SU-DHL-6 (cell line): ENCODE data around the gene MAP3K4.
"Not testable (repeated sequence)": the region's sequence is repeated elsewhere in the genome, so short reads cannot be mapped to it uniquely, and the experiment has no call there.

Experiments
- H2AFZ ChIP-seq: fragments of 200-600 bp; sonication (generic); 2 replicates; pipeline ENCODE4 v1.6.1; 2014; ENCODE audit warnings: low read depth, mild to moderate bottlenecking, moderate library complexity, mixed read lengths, antibody characterized with exemption, low read length; ENCODE audit not compliant: severe bottlenecking
- H3F3A ChIP-seq: fragments of 200-600 bp; shearing (Covaris generic); 2 replicates; pipeline ENCODE4 v1.6.0; 2016; ENCODE audit warnings: antibody characterized with exemption, mild to moderate bottlenecking; ENCODE audit not compliant: insufficient read depth
- H3K27ac ChIP-seq: fragments of 200-600 bp; sonication (generic); 2 replicates; pipeline ENCODE4 v1.5.1; 2016; ENCODE audit warnings: low read depth, mild to moderate bottlenecking, low read length, moderate library complexity, mixed read lengths
- H3K27me3 ChIP-seq: fragments of 200-600 bp; sonication (generic), shearing (Covaris generic); 2 replicates; pipeline ENCODE4 v1.6.0; 2014; ENCODE audit warnings: mild to moderate bottlenecking, low read length
- H3K36me3 ChIP-seq: fragments of 200-600 bp; sonication (generic); 2 replicates; pipeline ENCODE4 v1.6.1; 2014; ENCODE audit warnings: mild to moderate bottlenecking, low read length, mixed read lengths
- H3K4me2 ChIP-seq: fragments of 300-600, 200-600 bp; shearing (Covaris generic), sonication (generic); 2 replicates; pipeline ENCODE4 v1.6.0; 2014; ENCODE audit warnings: low read length, low read depth, mild to moderate bottlenecking; ENCODE audit not compliant: poor library complexity, severe bottlenecking
- H3K4me3 ChIP-seq: fragments of 200-600 bp; sonication (generic); 2 replicates; pipeline ENCODE4 v1.5.1; 2014; ENCODE audit warnings: antibody characterized with exemption, low read length, mild to moderate bottlenecking, mixed read lengths; ENCODE audit not compliant: insufficient read depth, poor library complexity, severe bottlenecking
- H3K79me2 ChIP-seq: fragments of 200-600 bp; sonication (generic); 2 replicates; pipeline ENCODE4 v1.6.1; 2014; ENCODE audit warnings: mild to moderate bottlenecking, low read length, moderate library complexity; ENCODE audit not compliant: insufficient read depth
- H3K9ac ChIP-seq: fragments of 200-600 bp; sonication (generic); 2 replicates; pipeline ENCODE4 v1.7.0; 2014; ENCODE audit warnings: mild to moderate bottlenecking, low read length
- H3K9me2 ChIP-seq: fragments of 200-600 bp; sonication (generic); replicated peaks from 2 replicates; pipeline ENCODE4 v1.6.1; 2014; ENCODE audit warnings: low read length; ENCODE audit not compliant: insufficient read depth
- H3K9me3 ChIP-seq: fragments of 200-600 bp; sonication (generic); 2 replicates; pipeline ENCODE4 v1.6.1; 2014; ENCODE audit warnings: low read length, mixed read lengths; ENCODE audit not compliant: insufficient read depth
- H4K20me1 ChIP-seq: fragments of 200-600 bp; sonication (generic); 2 replicates; pipeline ENCODE4 v1.6.1; 2014; ENCODE audit warnings: low read depth, mild to moderate bottlenecking, antibody characterized with exemption, low read length, moderate library complexity, mixed read lengths
- CTCF ChIP-seq: fragments of 200-600 bp; sonication (generic); IDR thresholded peaks from one replicate; pipeline ENCODE4 v1.5.1; 2017; ENCODE audit warnings: antibody characterized with exemption, mild to moderate bottlenecking, low read length, moderate library complexity; ENCODE audit not compliant: insufficient read depth, poor library complexity, severe bottlenecking
- EZH2phosphoT487 ChIP-seq: fragments of 200-600 bp; sonication (generic), shearing (Covaris generic); conservative IDR thresholded peaks from 2 replicates; pipeline ENCODE4 v1.6.1; 2018; ENCODE audit warnings: mild to moderate bottlenecking, antibody characterized with exemption, low read length, moderate library complexity, mixed read lengths

The MAP3K4 gene

DNA sequence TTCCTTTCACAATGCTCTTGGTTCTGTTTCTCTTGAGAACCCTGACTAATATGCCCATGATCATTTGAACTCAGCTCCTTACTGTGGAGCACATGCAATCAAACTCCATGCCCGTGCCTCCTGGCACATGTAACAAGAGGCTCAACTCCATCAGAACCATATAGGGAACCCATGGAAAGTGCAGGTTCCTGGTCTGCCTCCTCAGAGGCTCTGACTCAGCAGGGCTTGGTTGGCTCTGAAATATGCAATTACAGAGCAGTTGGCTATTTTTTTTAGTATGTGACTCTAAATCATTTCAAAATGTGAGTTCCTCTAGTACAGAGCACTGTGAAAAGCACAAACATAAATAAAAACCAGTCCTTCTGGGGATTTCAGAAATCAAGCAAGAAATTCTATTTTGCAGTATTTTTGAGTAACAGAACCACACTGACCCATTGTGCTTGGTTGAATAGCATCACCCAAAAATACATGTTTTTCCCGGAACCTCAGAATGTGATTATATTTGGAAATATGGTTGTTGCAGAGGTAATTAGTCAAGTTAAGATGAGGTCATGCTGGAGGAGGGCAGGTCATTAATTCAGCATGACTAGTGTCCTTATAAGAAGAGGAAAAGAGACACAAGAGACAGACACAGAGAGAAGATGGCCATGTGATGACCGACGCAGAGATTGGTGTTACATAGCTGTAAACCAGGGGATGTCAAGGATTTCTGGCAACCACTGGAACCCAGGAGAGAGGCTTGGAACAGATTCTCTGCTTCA, 13.2 kb upstream of the MAP3K4 start:
- H3F3A ChIP-seq, result no peaks in the 10 kb centered on the region
- no peaks in the 10 kb centered on the region for H3K27me3 ChIP-seq
- no peaks in the 10 kb centered on the region for H3K79me2 ChIP-seq
- 0 out of 2 replicates have a peak, but pooled peaks cover 5% of the 10 kb centered on the region for H3K9me3 ChIP-seq
- H4K20me1 ChIP-seq, result no peaks in the 10 kb centered on the region
- H3K9ac ChIP-seq, result no peak overlapping the region
- no peak overlapping the region for H3K27ac ChIP-seq
- no peaks in the 10 kb centered on the region for H3K36me3 ChIP-seq
- H3K4me3 ChIP-seq, result no peak overlapping the region
- H3K9me2 ChIP-seq, result no peaks in the 10 kb centered on the region
- TF ChIP-seq CTCF, result no peak
- no peak for TF ChIP-seq EZH2phosphoT487
- no peak overlapping the region for H3K4me2 ChIP-seq
- H2AFZ ChIP-seq, result no peak overlapping the region

- Histone ChIP-seq H3K4me3 (no peak overlapping the region), H3K27ac (no peak overlapping the region), H2AFZ (no peak overlapping the region), H3F3A (no peaks in the 10 kb centered on the region), H3K79me2 (no peaks in the 10 kb centered on the region), H3K27me3 (no peaks in the 10 kb centered on the region), H3K9me3 (peaks cover 10% of the 10 kb centered on the region; the same call in 1 of the 2 replicates), H3K9me2 (no peaks in the 10 kb centered on the region), H3K4me2 (no peak overlapping the region), H3K9ac (no peak overlapping the region), H3K36me3 (no peaks in the 10 kb centered on the region), H4K20me1 (no peaks in the 10 kb centered on the region)
- no peak for TF ChIP-seq CTCF
- no peak for TF ChIP-seq EZH2phosphoT487
Measured at GRCh38 chr6:160979061-160979708, 12.4 kb upstream of the MAP3K4 start.

GRCh38 chr6:160983377-160983948, 8.1 kb upstream of the MAP3K4 start:
- H3K9me2 ChIP-seq, H2AFZ ChIP-seq, H3K27me3 ChIP-seq, H3K27ac ChIP-seq, H3K4me3 ChIP-seq, H3K79me2 ChIP-seq, H4K20me1 ChIP-seq, H3K9ac ChIP-seq, H3K4me2 ChIP-seq, H3K36me3 ChIP-seq, H3F3A ChIP-seq: not testable (repeated sequence)
- H3K9me3 ChIP-seq, result peaks cover 15% of the 10 kb centered on the region; the same call in 1 of the 2 replicates

DNA sequence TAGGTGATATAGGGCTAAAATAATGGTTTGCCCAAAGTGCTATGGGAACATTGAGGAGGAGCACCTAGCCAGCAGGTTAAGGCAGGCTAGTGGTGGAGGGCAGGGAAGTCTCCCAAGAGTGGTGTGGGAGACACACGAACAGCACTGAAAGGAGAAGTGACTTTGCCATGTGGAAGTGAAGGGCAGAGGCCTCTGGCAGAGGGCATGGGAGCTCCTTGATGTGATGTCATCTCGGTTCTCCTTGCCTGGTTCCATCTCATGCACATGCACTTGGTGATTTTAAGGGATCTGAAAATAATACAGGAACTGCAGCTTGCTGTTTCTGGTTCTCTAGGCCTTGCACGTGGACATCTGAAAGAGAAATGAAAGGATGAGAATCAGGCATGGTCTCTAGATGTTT, 4.7 kb upstream of the MAP3K4 start:
- Histone ChIP-seq H2AFZ (no peak overlapping the region), H3K79me2 (no peaks in the 10 kb centered on the region), H4K20me1 (no peaks in the 10 kb centered on the region), H3K4me2 (no peak overlapping the region), H3K4me3 (no peak overlapping the region), H3K9ac (no peak overlapping the region), H3K27me3 (no peaks in the 10 kb centered on the region), H3K36me3 (no peaks in the 10 kb centered on the region), H3F3A (peaks cover 9% of the 10 kb centered on the region; the same call in 1 of the 2 replicates), H3K27ac (no peak overlapping the region), H3K9me3 (peaks cover 15% of the 10 kb centered on the region; the same call in 1 of the 2 replicates), H3K9me2 (no peaks in the 10 kb centered on the region)
- TF ChIP-seq CTCF, result no peak
- no peak for TF ChIP-seq EZH2phosphoT487
